ENCODE data around the gene ITGB1. TPM values are rescaled to one million over a fixed set of nuclear protein-coding genes. Genes with fewer than 3 reads are reported as not detected.
A peak's percentile ranks its signal among the peaks of the same experiment; 100 is the strongest.

ITGB1 gene
- total RNA-seq, 1 experiment from 2014 or later, result 421 TPM

DNA sequence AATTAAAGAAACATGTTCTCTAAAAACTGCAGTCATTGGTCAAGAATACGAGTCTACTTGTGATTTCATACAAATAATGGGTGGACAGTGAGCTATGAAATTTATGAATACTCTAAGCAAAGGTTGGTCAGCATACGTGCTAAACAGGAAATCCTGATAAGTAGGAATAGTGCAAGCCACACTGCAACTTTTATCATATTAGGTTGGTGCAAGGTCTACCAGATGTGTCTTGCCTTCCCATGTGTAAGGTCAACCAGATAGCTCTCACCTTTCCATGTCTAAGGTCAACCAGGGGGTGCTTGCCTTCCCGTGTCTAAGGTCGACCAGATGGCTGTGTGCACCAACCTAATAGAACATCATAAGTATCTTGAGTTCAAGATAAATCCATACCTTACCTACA, 2.0 kb upstream of the ITGB1 start:
- BruUV-seq (replicated peaks), result no TSS peak
- Histone ChIP-seq H3K9me3 (ENCODE audit: insufficient read depth, low read depth) (no peaks in the 10 kb centered on the region), H3K4me1 (replicated peaks; ENCODE audit: insufficient read depth) (peaks cover 49% of the 10 kb centered on the region), H3K9me2 (ENCODE audit: insufficient read depth) (no peaks in the 10 kb centered on the region), H3K4me3 (peak overlapping the region; percentile 99), H3K36me3 (ENCODE audit: low read depth) (peaks cover 10% of the 10 kb centered on the region; the same call in 1 of the 2 replicates), H3K4me2 (peak overlapping the region; percentile 95), H4K20me1 (ENCODE audit: insufficient read depth) (peaks cover 20% of the 10 kb centered on the region), H3K27ac (peak overlapping the region; percentile 95; the same call in 1 of the 2 replicates), H3F3A (ENCODE audit: insufficient read depth, low read depth) (0 out of 2 replicates have a peak, but pooled peaks cover 4% of the 10 kb centered on the region), H2AFZ (no peak overlapping the region), H3K79me2 (ENCODE audit: low read depth) (peaks cover 53% of the 10 kb centered on the region), H3K27me3 (ENCODE audit: insufficient read depth, low read depth) (no peaks in the 10 kb centered on the region)
- no peak for TF ChIP-seq EZH2 (IDR thresholded peaks at IDR 0.05; ENCODE audit: low read depth)
- CTCF ChIA-PET, result interaction anchor here (0.5 kb wide), 1 partner anchor 705 kb away, joined by 7 read pairs; no protein-coding TSS in a partner anchor
- POLR2A ChIA-PET (ENCODE audit: unreplicated experiment), result interaction anchor here (0.6 to 2.0 kb wide), 4 partner anchors 20 to 228 kb away, joined by 3 to 10 read pairs (median 4); no protein-coding TSS in a partner anchor
- no peak for DNase-seq
- intact Hi-C loops (cut with micrococcal nuclease; ENCODE audit: unreplicated experiment), result no loop called here

DNA sequence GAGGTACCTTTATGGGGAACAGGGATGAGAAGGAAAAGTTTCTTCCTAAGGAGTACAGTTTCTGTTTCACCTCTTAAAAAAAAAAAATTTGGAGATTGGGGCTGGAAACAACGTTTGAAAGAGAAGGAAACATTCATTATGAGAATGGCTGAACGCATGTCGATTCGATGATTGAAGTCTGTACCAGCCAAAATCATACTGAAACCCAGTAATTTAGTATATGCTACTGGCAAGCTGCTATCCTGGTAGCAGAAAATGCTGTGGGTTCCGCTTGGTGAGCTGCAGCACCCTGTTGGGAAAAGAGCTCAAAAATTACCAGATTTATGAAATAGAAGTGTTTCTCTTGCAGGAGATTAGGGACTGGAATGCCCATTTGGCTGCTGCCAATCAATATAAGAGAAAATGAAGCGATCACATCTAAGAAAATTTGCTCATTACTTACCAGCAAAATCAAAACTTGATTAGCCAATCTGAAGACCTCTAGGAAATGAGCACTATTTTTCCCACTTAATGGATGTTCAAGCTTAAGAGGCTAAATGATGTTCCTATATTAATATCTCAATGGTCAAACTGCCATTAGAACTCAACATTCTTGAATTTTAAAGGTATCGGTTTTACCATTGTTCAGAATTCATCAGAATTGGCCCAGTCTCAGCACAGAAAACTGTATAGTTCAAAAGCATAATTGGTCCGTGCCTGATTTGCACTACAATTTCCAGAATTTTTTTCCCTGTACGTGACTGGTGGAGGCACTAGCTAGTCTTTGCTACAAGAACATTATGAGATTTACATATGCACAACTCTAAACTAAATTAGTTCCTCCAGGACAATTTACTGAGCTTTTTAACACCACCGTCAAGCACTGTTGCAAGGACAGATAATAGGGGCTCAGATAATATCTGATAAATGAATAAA, 1.2 kb upstream of the ITGB1 start:
- CTCF ChIA-PET, result interaction anchor here (0.5 kb wide), 1 partner anchor 704 kb away, joined by 7 read pairs; no protein-coding TSS in a partner anchor
- BruUV-seq (replicated peaks), result TSS peak; percentile 84
- POLR2A ChIA-PET (ENCODE audit: unreplicated experiment), result interaction anchor here (0.5 to 2.0 kb wide), 5 partner anchors 12 to 315 kb away, joined by 3 to 10 read pairs (median 4); no protein-coding TSS in a partner anchor
- Histone ChIP-seq H3K9me2 (ENCODE audit: insufficient read depth) (no peaks in the 10 kb centered on the region), H3K79me2 (ENCODE audit: low read depth) (peaks cover 61% of the 10 kb centered on the region), H3K27me3 (ENCODE audit: insufficient read depth, low read depth) (no peaks in the 10 kb centered on the region), H4K20me1 (ENCODE audit: insufficient read depth) (peaks cover 28% of the 10 kb centered on the region), H3K9me3 (ENCODE audit: insufficient read depth, low read depth) (no peaks in the 10 kb centered on the region), H3K36me3 (ENCODE audit: low read depth) (peaks cover 17% of the 10 kb centered on the region; the same call in 1 of the 2 replicates), H3K4me1 (replicated peaks; ENCODE audit: insufficient read depth) (peaks cover 56% of the 10 kb centered on the region), H3K27ac (peak overlapping the region; percentile 95), H3F3A (ENCODE audit: insufficient read depth, low read depth) (0 out of 2 replicates have a peak, but pooled peaks cover 4% of the 10 kb centered on the region), H2AFZ (peak overlapping the region; percentile 84), H3K4me2 (peak overlapping the region; percentile 95), H3K4me3 (peak overlapping the region; percentile 99)
- TF ChIP-seq, protein P1, sequence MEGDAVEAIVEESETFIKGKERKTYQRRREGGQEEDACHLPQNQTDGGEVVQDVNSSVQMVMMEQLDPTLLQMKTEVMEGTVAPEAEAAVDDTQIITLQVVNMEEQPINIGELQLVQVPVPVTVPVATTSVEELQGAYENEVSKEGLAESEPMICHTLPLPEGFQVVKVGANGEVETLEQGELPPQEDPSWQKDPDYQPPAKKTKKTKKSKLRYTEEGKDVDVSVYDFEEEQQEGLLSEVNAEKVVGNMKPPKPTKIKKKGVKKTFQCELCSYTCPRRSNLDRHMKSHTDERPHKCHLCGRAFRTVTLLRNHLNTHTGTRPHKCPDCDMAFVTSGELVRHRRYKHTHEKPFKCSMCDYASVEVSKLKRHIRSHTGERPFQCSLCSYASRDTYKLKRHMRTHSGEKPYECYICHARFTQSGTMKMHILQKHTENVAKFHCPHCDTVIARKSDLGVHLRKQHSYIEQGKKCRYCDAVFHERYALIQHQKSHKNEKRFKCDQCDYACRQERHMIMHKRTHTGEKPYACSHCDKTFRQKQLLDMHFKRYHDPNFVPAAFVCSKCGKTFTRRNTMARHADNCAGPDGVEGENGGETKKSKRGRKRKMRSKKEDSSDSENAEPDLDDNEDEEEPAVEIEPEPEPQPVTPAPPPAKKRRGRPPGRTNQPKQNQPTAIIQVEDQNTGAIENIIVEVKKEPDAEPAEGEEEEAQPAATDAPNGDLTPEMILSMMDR (conservative IDR thresholded peaks at IDR 0.05), result no peak
- TF ChIP-seq EZH2 (IDR thresholded peaks at IDR 0.05; ENCODE audit: low read depth), result no peak
- DNase-seq, result no peak
- intact Hi-C loops (cut with micrococcal nuclease; ENCODE audit: unreplicated experiment), result loop anchor here (5.0 to 10.0 kb wide), 2 partner anchors 512 to 614 kb away; partner anchors contain the start of genes CCDC7 and EPC1

DNA sequence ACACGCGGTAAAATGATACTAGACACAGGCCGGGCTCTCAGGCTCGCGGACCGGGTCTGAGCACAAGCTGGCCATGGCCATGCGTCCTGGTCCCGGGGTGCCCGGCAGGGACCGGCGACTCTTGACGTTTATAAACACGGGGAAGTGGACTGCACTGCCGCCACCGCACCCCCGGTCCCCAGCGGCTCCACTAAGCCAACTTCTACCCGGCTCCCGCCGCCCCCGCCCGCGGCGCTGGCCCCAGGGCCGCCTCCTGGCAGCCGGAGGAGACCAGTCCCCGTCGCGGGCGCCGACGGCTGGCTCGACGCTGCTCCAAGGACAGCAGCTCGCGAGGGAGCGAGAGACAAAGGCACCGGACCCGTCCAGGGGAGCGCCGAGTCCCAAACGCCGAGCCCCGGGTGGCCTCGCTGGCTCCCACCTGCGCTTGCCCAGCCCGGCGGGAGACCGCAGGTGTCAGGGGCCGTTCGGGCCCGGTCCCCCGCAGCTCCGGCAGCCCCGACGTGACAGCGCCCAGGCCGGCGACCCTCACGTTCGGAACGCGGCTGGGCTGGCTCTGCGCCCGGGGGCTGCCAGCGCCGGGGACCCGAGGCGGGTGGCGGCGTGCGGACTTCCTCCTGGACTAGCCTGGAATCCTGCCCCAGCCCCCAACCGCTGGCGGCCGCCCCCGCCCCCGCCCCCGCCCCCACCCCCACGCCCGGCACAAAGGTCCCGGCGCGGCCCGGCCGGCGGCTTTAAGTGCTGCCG, 517 bp downstream of the ITGB1 start:
- H3K4me1 ChIP-seq (replicated peaks; ENCODE audit: insufficient read depth), result peaks cover 65% of the 10 kb centered on the region
- ChIA-PET POLR2A (ENCODE audit: unreplicated experiment) (interaction anchor here (0.7 to 1.5 kb wide), 2 partner anchors 24 to 47 kb away, joined by 5 to 13 read pairs; no protein-coding TSS in a partner anchor), CTCF (interaction anchor here (0.6 kb wide), 1 partner anchor 1474 kb away, joined by 16 read pairs; no protein-coding TSS in a partner anchor)
- no peaks in the 10 kb centered on the region for H3K27me3 ChIP-seq (ENCODE audit: insufficient read depth, low read depth)
- TF ChIP-seq EZH2 (IDR thresholded peaks at IDR 0.05; ENCODE audit: low read depth), result no peak
- TF ChIP-seq, protein P1 (conservative IDR thresholded peaks at IDR 0.05), result no peak
- no TSS peak for BruUV-seq (replicated peaks)
- peaks cover 26% of the 10 kb centered on the region for H3K36me3 ChIP-seq (ENCODE audit: low read depth)
- peak overlapping the region; percentile 99 for H3K4me3 ChIP-seq
- 0 out of 2 replicates have a peak, but pooled peaks cover 4% of the 10 kb centered on the region for H3F3A ChIP-seq (ENCODE audit: insufficient read depth, low read depth)
- no peak overlapping the region for H2AFZ ChIP-seq
- H3K9me2 ChIP-seq (ENCODE audit: insufficient read depth), result no peaks in the 10 kb centered on the region
- no peaks in the 10 kb centered on the region for H3K9me3 ChIP-seq (ENCODE audit: insufficient read depth, low read depth)
- H3K79me2 ChIP-seq (ENCODE audit: low read depth), result peaks cover 79% of the 10 kb centered on the region
- intact Hi-C loops (cut with micrococcal nuclease; ENCODE audit: unreplicated experiment), result loop anchor here (1.0 to 10.0 kb wide), 4 partner anchors 23 to 613 kb away; partner anchors contain the start of genes CCDC7 and EPC1
- H4K20me1 ChIP-seq (ENCODE audit: insufficient read depth), result peaks cover 44% of the 10 kb centered on the region
- peak overlapping the region; percentile 71 for H3K27ac ChIP-seq
- H3K4me2 ChIP-seq, result peak overlapping the region; percentile 95
- no peak for DNase-seq
